ENCODE measurements around the gene PUDP.
"Not testable (repeated sequence)": the region's sequence is repeated elsewhere in the genome, so short reads cannot be mapped to it uniquely, and the experiment has no call there.

PUDP gene

DNA sequence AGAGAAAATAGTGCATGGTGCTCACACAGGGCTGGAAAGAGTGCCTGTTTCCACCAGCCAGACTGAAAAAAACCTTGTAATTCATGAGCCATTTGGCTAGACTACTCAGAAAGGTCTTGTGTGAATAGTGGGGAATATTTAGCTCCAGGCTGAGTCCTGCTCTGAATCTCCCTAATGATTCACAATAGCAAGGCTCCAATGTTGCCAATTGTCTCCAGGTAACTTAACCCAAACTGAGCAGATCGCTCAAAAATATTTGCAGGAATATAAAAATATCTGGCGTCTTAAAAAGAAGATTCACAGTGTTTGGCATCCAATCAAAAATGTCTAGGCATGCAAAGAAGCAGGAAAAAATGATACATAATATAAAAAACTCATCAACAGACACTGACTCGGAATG is 125.0 kb downstream of the PUDP start:
- DNase-seq: not testable (repeated sequence)

DNA sequence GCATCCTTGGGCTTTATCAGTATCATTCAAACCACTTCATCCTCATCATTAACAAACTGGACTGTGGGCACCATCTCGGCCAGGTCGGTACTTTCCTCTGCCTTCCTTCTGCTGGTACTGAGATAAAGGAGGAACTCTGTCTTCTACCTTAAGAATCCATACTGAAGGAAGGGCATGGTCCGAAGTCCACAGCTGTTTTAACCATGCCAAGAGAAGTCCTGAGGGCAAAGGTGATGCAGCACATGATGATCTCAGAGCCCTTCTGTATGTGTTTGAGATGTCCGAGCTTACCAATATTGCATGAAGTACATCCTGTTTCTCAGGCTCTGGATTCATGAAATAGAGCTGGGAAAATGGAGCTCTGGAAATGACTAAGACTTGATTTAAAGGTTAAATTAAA is 126.0 kb downstream of the PUDP start:
- DNase-seq: no peak

DNA sequence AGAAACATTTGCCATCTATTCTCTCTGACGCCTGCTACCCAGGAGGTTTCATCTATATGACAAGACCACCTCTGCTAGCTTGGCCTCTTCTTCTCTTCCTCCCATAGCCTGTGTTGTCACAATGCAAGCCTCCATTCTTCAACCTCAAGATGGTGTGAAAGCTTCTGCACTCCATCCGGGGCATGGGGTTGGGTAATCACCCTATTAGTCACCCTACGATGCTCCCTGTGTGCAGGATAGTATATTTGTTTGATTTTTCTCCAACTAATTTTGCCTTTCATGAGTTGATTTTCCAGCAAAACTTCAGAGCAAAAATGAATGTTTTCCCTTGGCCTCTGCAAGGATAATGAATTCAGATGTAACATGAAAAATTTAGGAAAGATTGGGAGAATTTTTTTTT is 128.4 kb downstream of the PUDP start:
- DNase-seq: no peak

- DNase-seq: not testable (repeated sequence)
Measured at GRCh38 chrX:7012262-7012834, 135.6 kb downstream of the PUDP start.

DNA sequence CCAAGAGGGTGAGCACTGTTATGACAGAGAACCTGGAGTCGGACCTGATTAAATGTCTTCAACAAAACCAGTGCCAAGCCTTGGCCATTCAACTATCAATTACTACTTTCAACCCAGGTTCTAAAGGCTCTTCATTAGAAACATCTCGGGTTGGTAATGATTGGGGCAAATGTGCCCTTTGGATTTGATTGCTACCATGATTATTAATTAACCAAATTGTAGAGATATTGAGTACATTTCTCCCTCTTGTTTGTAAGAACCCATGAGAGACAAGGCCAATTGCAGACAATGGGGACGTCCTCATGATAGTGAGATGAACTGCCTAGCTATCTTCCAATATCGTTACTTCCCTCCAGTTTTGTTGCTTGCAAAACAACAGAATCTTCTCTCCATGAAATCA is 137.1 kb downstream of the PUDP start:
- DNase-seq: not testable (repeated sequence)

DNA sequence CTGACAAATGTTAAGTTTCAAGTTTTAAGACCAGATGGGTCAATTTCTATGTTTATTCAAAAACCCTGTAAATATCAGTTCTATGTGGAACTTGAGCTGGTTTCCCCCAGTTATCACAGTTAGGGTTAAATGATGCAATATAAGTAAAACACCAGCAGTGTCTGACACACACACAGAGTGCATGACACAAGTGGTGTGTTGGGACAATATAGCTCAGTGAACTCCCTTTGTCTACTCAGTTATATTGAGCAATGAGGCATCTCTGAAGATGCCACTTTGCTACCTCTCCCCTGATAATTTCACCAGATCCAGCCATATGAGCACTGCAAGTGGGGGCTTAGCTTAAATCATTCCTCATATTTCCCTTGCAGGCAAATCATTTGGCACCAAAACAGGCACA is 140.6 kb downstream of the PUDP start:
- not testable (repeated sequence) for DNase-seq
